Mesendoderm (in vitro differentiated cells): ENCODE measurements around the gene CDKN2B.

Experiments used
- DNase-seq: peaks from one replicate; pipeline ENCODE4 v3.0.0; 2013
- H2AK5ac ChIP-seq: 2 replicates; pipeline ENCODE4 v1.6.1; 2013; ENCODE audit warnings: low read length, inconsistent platforms
- H2BK120ac ChIP-seq: 2 replicates; pipeline ENCODE4 v1.6.1; 2013; ENCODE audit warnings: low read depth, mild to moderate bottlenecking, low read length, moderate library complexity, mixed read lengths
- H2BK15ac ChIP-seq: replicated peaks from 2 replicates; pipeline ENCODE4 v1.6.1; 2013; ENCODE audit warnings: low read depth, mild to moderate bottlenecking, moderate library complexity
- H2BK5ac ChIP-seq: 2 replicates; pipeline ENCODE4 v1.6.1; 2013; ENCODE audit warnings: low read length, inconsistent platforms
- H3K18ac ChIP-seq: 2 replicates; pipeline ENCODE4 v1.6.1; 2013; ENCODE audit warnings: mild to moderate bottlenecking, low read length, mixed read lengths
- H3K23ac ChIP-seq: one replicate; pipeline ENCODE4 v1.6.1; 2013; ENCODE audit warnings: low read length
- H3K27ac ChIP-seq: 2 replicates; pipeline ENCODE4 v1.5.1; 2013; ENCODE audit warnings: low read depth, mild to moderate bottlenecking, inconsistent platforms, low read length, moderate library complexity
- H3K27me3 ChIP-seq: 2 replicates; pipeline ENCODE4 v1.6.1; 2013; ENCODE audit warnings: low read length, control low read depth, mild to moderate bottlenecking, inconsistent platforms; ENCODE audit not compliant: insufficient read depth, poor library complexity
- H3K36me3 ChIP-seq: 2 replicates; pipeline ENCODE4 v1.6.1; 2013; ENCODE audit warnings: low read length, inconsistent platforms; ENCODE audit not compliant: control insufficient read depth, insufficient read depth
- H3K4ac ChIP-seq: one replicate; pipeline ENCODE4 v1.6.1; 2013; ENCODE audit warnings: low read depth, mild to moderate bottlenecking, low read length, moderate library complexity
- H3K4me1 ChIP-seq: 2 replicates; pipeline ENCODE4 v1.6.1; 2013; ENCODE audit warnings: low read depth, low read length, inconsistent platforms; ENCODE audit not compliant: control insufficient read depth
- H3K4me2 ChIP-seq: 2 replicates; pipeline ENCODE4 v1.6.1; 2013; ENCODE audit warnings: low read length
- H3K4me3 ChIP-seq: 2 replicates; pipeline ENCODE4 v1.5.1; 2013; ENCODE audit warnings: mild to moderate bottlenecking, low read length
- H3K56ac ChIP-seq: one replicate; pipeline ENCODE4 v1.6.1; 2013; ENCODE audit warnings: low read length
- H3K79me1 ChIP-seq: 2 replicates; pipeline ENCODE4 v1.6.1; 2013; ENCODE audit warnings: low read length, inconsistent platforms
- H3K79me2 ChIP-seq: 2 replicates; pipeline ENCODE4 v1.6.1; 2013; ENCODE audit warnings: mild to moderate bottlenecking, low read length; ENCODE audit not compliant: control insufficient read depth, insufficient read depth
- H3K9ac ChIP-seq: 2 replicates; pipeline ENCODE4 v1.6.1; 2013; ENCODE audit warnings: low read length, inconsistent platforms
- H4K5ac ChIP-seq: one replicate; pipeline ENCODE4 v1.6.1; 2013; ENCODE audit warnings: low read length
- H4K8ac ChIP-seq: one replicate; pipeline ENCODE4 v1.6.1; 2013; ENCODE audit warnings: low read depth, mild to moderate bottlenecking, control low read depth, low read length, moderate library complexity
- WGBS: extraction: QIAGEN DNeasy Blood & Tissue Kit; methylation state at CpG from one replicate; pipeline ENCODE4 v1.1.7; 2013; ENCODE audit warnings: low lambda C conversion rate, missing lambda C conversion rate; ENCODE audit not compliant: insufficient coverage; ENCODE audit errors: extremely low coverage; 5-methylcytosine and 5-hydroxymethylcytosine counted together

Gene CDKN2B

DNA sequence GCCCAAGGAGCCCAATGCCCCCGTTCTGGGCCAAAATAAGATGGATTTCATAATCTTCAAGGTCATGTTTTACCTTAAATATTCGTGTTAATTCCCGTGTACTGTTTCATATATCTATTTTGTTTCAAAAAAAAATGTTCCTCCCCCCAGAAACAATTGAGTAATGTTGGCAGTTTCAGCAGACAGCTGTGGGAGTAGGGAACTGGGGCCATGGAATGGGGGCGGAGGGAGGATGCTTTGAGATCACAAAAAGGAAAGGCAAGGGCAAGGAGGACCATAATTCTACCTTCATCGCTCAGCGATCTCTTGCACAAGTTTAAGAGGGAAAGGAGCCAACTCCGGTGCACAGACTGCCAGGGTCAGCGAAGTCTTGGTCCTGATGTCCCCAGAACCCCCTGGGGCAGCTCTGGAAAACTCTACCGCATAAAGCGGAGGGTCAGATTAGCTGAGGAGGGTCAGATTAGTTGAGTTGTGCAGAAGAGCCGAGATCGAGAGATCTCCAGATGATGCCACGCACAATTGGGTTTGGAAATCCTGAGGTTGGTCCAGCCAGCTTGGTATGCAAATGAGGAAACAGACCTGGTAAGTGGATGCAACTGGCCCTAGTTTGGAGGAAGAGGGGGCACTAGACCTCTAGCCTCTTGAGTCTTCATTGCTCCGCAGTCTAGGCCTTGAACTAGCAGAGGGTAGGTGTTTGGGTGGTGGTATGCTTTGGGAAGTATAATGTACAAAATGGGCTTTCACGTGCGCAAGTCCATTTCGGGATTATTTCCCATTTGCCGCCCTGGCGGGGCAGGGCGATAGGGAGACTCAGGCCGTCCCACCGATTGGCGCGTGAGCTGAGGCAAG is 38.9 kb downstream of the CDKN2B start:
- WGBS: no CpG with 5 or more reads among the region's 24 CpGs
- peaks cover 67% of the 10 kb centered on the region for H3K27me3 ChIP-seq
- peak; percentile 44 for DNase-seq

DNA sequence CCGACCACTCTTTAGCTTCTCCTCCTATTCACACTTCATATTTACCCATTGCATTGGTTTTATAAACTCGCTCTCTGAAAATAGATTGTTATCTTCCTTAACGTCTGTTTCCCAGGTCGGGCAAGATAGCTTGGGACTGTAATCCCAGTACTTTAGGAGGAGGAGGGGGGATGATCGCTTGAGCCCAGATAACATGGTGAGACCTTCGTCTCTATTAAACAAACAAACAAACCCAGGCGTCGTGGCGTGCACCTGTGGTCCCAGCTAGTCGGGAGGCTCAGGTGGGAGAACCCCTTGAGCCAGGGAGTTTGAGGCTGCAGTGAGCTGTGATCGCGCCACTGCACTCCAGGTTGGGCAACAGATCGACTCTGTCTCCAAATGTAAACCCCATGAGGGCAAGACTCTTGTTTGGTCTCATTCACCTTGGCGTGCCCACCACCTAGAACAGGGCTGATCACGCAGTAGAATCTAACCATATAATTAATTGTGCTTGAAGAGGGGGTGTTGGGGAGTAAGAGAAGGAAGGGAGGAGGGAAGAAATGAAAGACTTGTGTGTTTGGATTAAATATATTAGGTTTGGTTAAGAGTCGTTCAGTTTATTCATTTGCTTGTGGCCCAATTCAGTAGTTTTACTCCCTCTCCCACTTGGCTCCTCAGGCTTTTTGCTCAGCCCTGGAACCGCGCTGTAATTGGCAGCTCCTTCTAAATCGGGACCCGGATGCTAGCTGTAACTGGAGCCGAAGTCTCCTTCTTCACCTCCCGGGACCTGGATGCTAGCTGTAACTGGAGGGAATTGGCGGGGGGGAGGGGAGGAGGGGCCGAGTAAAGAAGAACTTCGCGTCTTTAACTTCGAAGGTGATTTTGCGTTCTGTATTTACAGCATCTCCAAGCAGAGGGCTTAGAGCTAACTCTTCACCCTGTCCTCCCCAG is 39.8 kb downstream of the CDKN2B start:
- DNase-seq: peak; percentile 87
- Histone ChIP-seq H3K4me3 (no peak overlapping the region), H3K4me1 (peaks cover 2% of the 10 kb centered on the region), H3K9ac (no peak overlapping the region), H4K5ac (no peak overlapping the region), H4K8ac (no peak overlapping the region), H3K4ac (no peak overlapping the region), H2BK120ac (no peak overlapping the region), H3K27ac (no peak overlapping the region), H3K79me1 (no peaks in the 10 kb centered on the region), H3K27me3 (peaks cover 72% of the 10 kb centered on the region), H3K18ac (no peak overlapping the region), H3K79me2 (no peaks in the 10 kb centered on the region), H2BK15ac (no peak overlapping the region), H2AK5ac (no peak overlapping the region), H3K23ac (no peak overlapping the region), H3K4me2 (no peak overlapping the region), H3K56ac (no peak overlapping the region), H2BK5ac (no peak overlapping the region), H3K36me3 (no peaks in the 10 kb centered on the region)
- WGBS: no CpG with 5 or more reads among the region's 28 CpGs

More for the DNA sequence above, 38.9 kb downstream of the CDKN2B start:
- Histone ChIP-seq H3K79me1 (no peaks in the 10 kb centered on the region), H3K23ac (no peak overlapping the region), H3K18ac (no peak overlapping the region), H2BK120ac (no peak overlapping the region), H3K27ac (no peak overlapping the region), H4K5ac (no peak overlapping the region), H3K36me3 (no peaks in the 10 kb centered on the region), H3K56ac (no peak overlapping the region), H3K9ac (no peak overlapping the region), H3K4me3 (no peak overlapping the region), H4K8ac (no peak overlapping the region), H3K79me2 (no peaks in the 10 kb centered on the region), H2BK5ac (no peak overlapping the region), H2BK15ac (no peak overlapping the region), H3K4me1 (peaks cover 2% of the 10 kb centered on the region), H3K4me2 (no peak overlapping the region), H3K4ac (no peak overlapping the region), H2AK5ac (no peak overlapping the region)

DNA sequence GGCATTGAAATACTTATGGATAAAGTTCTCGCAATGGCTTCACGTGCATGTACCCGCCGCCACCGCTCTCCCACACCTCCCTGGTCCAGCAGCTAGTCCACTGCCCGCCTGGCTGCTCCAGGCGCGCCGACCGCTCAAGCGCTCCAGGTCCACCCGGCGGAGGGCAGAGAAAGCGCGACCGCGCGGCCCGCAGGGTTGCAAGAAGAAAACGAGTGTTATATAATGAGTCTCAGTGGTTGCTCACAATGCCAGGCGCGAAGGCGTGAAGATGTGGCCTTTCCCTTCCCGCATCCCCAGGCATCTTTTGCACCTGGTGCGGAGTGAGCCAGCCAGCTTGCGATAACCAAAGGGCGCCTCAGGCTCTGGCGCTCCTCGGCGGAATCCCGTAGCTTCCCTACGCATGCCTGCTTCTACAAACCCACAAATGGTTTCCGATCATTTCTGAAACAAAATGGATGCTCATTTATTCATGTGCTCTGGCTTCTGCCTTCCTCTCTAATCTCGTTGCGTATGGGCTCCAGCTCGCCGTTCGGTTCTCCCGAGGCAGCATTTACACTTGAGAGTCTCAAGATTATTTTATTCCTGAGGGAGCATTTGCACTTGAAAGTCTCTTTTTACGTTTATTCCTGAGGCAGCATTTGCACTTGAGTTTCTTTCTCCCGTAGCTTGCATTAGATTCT is 40.6 kb downstream of the CDKN2B start:
- H3K23ac ChIP-seq: no peak overlapping the region
- H3K27ac ChIP-seq: no peak overlapping the region
- no peak overlapping the region for H2BK120ac ChIP-seq
- no peak overlapping the region for H3K9ac ChIP-seq
- no peak overlapping the region for H3K4ac ChIP-seq
- no peak overlapping the region for H2AK5ac ChIP-seq
- H3K56ac ChIP-seq: no peak overlapping the region
- H3K27me3 ChIP-seq: peaks cover 67% of the 10 kb centered on the region
- no peak overlapping the region for H4K8ac ChIP-seq
- peak; percentile 63 for DNase-seq
- no peak overlapping the region for H2BK5ac ChIP-seq
- no peak overlapping the region for H4K5ac ChIP-seq
- H3K18ac ChIP-seq: no peak overlapping the region
- H3K79me1 ChIP-seq: no peaks in the 10 kb centered on the region
- H3K36me3 ChIP-seq: no peaks in the 10 kb centered on the region
- H3K4me3 ChIP-seq: no peak overlapping the region
- no peaks in the 10 kb centered on the region for H3K79me2 ChIP-seq
- WGBS: no CpG with 5 or more reads among the region's 41 CpGs
- no peak overlapping the region for H3K4me2 ChIP-seq
- H3K4me1 ChIP-seq: peaks cover 2% of the 10 kb centered on the region
- no peak overlapping the region for H2BK15ac ChIP-seq

DNA sequence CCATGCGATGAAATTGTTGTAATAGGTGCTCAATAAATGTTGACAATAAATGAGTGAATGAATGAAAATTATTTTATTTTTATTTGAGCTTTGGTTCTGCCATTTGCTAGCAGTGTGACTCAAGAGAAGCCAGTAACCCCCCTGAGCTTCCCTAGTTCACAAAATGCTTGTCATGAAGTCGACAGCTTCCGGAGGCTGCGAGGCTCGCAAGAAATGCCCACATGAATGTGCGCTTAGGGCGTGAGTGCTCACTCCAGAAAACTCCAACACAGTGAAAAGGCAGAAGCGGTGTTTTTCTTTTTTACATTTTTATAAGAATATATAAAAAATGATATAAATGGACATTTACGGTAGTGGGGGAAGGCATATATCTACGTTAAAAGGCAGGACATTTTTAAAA is 41.4 kb downstream of the CDKN2B start:
- peaks cover 65% of the 10 kb centered on the region for H3K27me3 ChIP-seq
- no peak overlapping the region for H3K23ac ChIP-seq
- no peak overlapping the region for H3K18ac ChIP-seq
- H3K4me1 ChIP-seq: peaks cover 2% of the 10 kb centered on the region
- H3K4me3 ChIP-seq: no peak overlapping the region
- H2BK120ac ChIP-seq: no peak overlapping the region
- H3K27ac ChIP-seq: no peak overlapping the region
- no peak overlapping the region for H2BK5ac ChIP-seq
- no peak overlapping the region for H3K56ac ChIP-seq
- H3K9ac ChIP-seq: no peak overlapping the region
- DNase-seq: peak; percentile 22
- H3K79me2 ChIP-seq: no peaks in the 10 kb centered on the region
- WGBS: no CpG with 5 or more reads among the region's 10 CpGs
- H3K4me2 ChIP-seq: no peak overlapping the region
- H3K36me3 ChIP-seq: no peaks in the 10 kb centered on the region
- H3K4ac ChIP-seq: no peak overlapping the region
- no peak overlapping the region for H2BK15ac ChIP-seq
- H2AK5ac ChIP-seq: no peak overlapping the region
- no peaks in the 10 kb centered on the region for H3K79me1 ChIP-seq
- no peak overlapping the region for H4K8ac ChIP-seq
- no peak overlapping the region for H4K5ac ChIP-seq

DNA sequence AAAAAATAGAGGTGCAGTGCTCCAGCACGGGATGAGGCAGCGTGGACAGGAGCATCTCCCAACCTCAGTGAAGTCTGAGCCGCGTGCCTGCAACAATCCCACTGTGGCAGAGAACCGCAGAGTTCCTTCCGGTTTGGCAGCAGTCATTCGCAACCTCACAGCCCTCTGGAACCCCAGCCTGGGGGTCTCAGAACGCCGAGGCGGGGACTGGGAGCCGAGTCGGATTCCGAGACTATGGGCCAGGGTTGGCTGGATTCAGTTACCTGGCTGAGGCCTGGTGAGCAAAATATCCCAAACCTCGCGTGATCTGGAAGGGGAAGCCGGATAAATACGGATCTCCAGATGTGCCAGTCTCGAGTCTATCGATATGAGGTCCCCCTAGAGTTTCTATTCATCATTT is 41.9 kb downstream of the CDKN2B start:
- no peak overlapping the region for H2BK120ac ChIP-seq
- DNase-seq: peak; percentile 51
- no peak overlapping the region for H3K23ac ChIP-seq
- no peak overlapping the region for H4K8ac ChIP-seq
- H3K79me1 ChIP-seq: no peaks in the 10 kb centered on the region
- H3K79me2 ChIP-seq: no peaks in the 10 kb centered on the region
- no peak overlapping the region for H3K9ac ChIP-seq
- WGBS: no CpG with 5 or more reads among the region's 19 CpGs
- H2BK5ac ChIP-seq: no peak overlapping the region
- H3K56ac ChIP-seq: no peak overlapping the region
- peaks cover 63% of the 10 kb centered on the region for H3K27me3 ChIP-seq
- no peaks in the 10 kb centered on the region for H3K36me3 ChIP-seq
- no peak overlapping the region for H2BK15ac ChIP-seq
- no peak overlapping the region for H3K4me2 ChIP-seq
- H3K27ac ChIP-seq: no peak overlapping the region
- no peak overlapping the region for H3K4ac ChIP-seq
- no peak overlapping the region for H4K5ac ChIP-seq
- H3K4me3 ChIP-seq: no peak overlapping the region
- peaks cover 2% of the 10 kb centered on the region for H3K4me1 ChIP-seq
- no peak overlapping the region for H3K18ac ChIP-seq
- H2AK5ac ChIP-seq: no peak overlapping the region
